MCF 10A (cell line): ENCODE data around the gene BNIP5. TPM values are rescaled to one million over a fixed set of nuclear protein-coding genes. Genes with fewer than 3 reads are reported as not detected.
A peak's percentile ranks its signal among the peaks of the same experiment; 100 is the strongest.

Experiments used
- BruUV-seq: library from RNA; stranded (reverse); fragments of 400-500 nt; replicated peaks from 2 replicates; lab custom pipeline; 2021; lab: Mats Ljungman, UMichigan
- CTCF ChIA-PET: fragments of 300-600 bp; sonication (Branson Sonifier 250); formaldehyde crosslinking; extraction: SDS; loops from one replicate; lab custom pipeline; 2021; ENCODE audit warnings: antibody characterized with exemption, inconsistent platforms; lab: Yijun Ruan, JAX
- POLR2A ChIA-PET: fragments of 300-600, 350-650 bp; sonication (Branson Sonifier 250); formaldehyde crosslinking; extraction: SDS; loops from one replicate; lab custom pipeline; 2020; ENCODE audit warnings: antibody characterized with exemption, inconsistent platforms; lab: Yijun Ruan, JAX
- DNase-seq: peaks from one replicate; pipeline ENCODE4 v3.0.0-alpha.2; 2018; ENCODE audit not compliant: unreplicated experiment
- H3K27ac Mint-ChIP-seq: one replicate; pipeline ENCODE4 v1.8.0; 2022; ENCODE audit warnings: mild to moderate bottlenecking, low read depth, mixed read lengths; ENCODE audit not compliant: unreplicated experiment
- H3K27me3 Mint-ChIP-seq: one replicate; pipeline ENCODE4 v1.8.0; 2022; ENCODE audit warnings: mixed read lengths; ENCODE audit not compliant: insufficient read depth, unreplicated experiment
- H3K36me3 Mint-ChIP-seq: one replicate; pipeline ENCODE4 v1.8.0; 2022; ENCODE audit warnings: mild to moderate bottlenecking, moderate library complexity, mixed read lengths; ENCODE audit not compliant: insufficient read depth, unreplicated experiment
- H3K4me1 Mint-ChIP-seq: one replicate; pipeline ENCODE4 v1.8.0; 2022; ENCODE audit warnings: mixed read lengths; ENCODE audit not compliant: insufficient read depth, unreplicated experiment
- H3K4me3 Mint-ChIP-seq: one replicate; pipeline ENCODE4 v1.8.0; 2022; ENCODE audit warnings: mild to moderate bottlenecking, moderate library complexity, mixed read lengths; ENCODE audit not compliant: unreplicated experiment
- H3K9me3 Mint-ChIP-seq: one replicate; pipeline ENCODE4 v1.8.0; 2022; ENCODE audit warnings: mixed read lengths; ENCODE audit not compliant: unreplicated experiment
- intact Hi-C: fragments of 100-400 bp; cut with micrococcal nuclease; formaldehyde crosslinking; loops from 2 replicates; pipeline ENCODE4 v1.14.1; 2022
- total RNA-seq: library from RNA; stranded (reverse); gene quantifications from 2 replicates; pipeline ENCODE4 v1.2.3, GENCODE V29; 2022
- TF ChIP-seq, protein P1 (sequence below): fragments of 200-600 bp; IDR thresholded peaks from one replicate; pipeline ENCODE4 v1.8.0; 2022; ENCODE audit warnings: antibody characterized with exemption, mild to moderate bottlenecking; ENCODE audit not compliant: unreplicated experiment

Gene BNIP5
- total RNA-seq, 1 experiment from 2014 or later = not detected

DNA sequence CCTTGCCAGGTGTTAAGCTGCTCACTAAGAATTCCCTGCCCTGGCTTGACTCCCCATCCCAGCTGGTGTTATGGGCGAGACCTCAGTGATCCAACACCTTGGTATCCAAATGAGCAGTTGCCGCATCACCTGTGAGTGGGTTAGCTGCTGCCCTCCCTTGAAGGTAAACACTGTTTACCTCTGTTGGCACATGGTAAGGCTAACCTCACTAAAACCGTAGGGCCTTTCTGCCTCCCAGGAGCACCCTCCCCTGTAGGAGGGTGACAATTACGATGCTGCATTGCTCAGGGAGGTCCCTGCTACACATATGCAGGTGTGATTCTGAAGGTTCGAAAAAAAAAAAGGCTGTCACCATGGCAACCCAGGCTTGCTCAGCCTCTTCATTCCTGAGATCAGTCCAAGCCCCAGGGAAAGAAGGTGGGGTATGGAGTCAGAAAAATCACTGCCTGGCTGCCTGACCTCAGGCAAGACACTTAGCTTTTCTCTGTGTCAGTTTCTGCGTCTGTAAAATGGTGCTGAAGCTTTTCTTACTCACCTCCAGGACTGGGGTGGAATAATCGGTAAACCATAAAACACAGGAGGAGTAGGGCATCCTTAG is 47.3 kb downstream of the BNIP5 start:
- H3K36me3 Mint-ChIP-seq = no peaks in the 10 kb centered on the region
- H3K27me3 Mint-ChIP-seq = peaks cover 15% of the 10 kb centered on the region
- TF ChIP-seq, protein P1, sequence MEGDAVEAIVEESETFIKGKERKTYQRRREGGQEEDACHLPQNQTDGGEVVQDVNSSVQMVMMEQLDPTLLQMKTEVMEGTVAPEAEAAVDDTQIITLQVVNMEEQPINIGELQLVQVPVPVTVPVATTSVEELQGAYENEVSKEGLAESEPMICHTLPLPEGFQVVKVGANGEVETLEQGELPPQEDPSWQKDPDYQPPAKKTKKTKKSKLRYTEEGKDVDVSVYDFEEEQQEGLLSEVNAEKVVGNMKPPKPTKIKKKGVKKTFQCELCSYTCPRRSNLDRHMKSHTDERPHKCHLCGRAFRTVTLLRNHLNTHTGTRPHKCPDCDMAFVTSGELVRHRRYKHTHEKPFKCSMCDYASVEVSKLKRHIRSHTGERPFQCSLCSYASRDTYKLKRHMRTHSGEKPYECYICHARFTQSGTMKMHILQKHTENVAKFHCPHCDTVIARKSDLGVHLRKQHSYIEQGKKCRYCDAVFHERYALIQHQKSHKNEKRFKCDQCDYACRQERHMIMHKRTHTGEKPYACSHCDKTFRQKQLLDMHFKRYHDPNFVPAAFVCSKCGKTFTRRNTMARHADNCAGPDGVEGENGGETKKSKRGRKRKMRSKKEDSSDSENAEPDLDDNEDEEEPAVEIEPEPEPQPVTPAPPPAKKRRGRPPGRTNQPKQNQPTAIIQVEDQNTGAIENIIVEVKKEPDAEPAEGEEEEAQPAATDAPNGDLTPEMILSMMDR = no peak
- intact Hi-C loops = no loop called here
- no TSS peak for BruUV-seq
- POLR2A ChIA-PET = interaction anchor here (0.7 to 2.0 kb wide), 2 partner anchors 10 to 393 kb away, joined by 3 to 10 read pairs; no protein-coding TSS in a partner anchor
- H3K4me3 Mint-ChIP-seq = no peak overlapping the region
- CTCF ChIA-PET = interaction anchor here (0.6 to 2.4 kb wide), 5 partner anchors 11 to 162 kb away, joined by 3 to 16 read pairs (median 4); no protein-coding TSS in a partner anchor
- H3K9me3 Mint-ChIP-seq = no peaks in the 10 kb centered on the region
- H3K27ac Mint-ChIP-seq = no peak overlapping the region
- peak; percentile 40 for DNase-seq
- H3K4me1 Mint-ChIP-seq = peaks cover 24% of the 10 kb centered on the region

GRCh38 chr6:36286858-36287257 is 49.8 kb downstream of the BNIP5 start:
- no peak for DNase-seq
- peaks cover 39% of the 10 kb centered on the region for H3K27me3 Mint-ChIP-seq
- no peak overlapping the region for H3K4me3 Mint-ChIP-seq
- no TSS peak for BruUV-seq
- ChIA-PET CTCF (interaction anchor here (0.6 to 2.3 kb wide), 5 partner anchors 16 to 470 kb away, joined by 3 to 13 read pairs (median 4); no protein-coding TSS in a partner anchor), POLR2A (no interaction called here)
- TF ChIP-seq, protein P1 = no peak
- intact Hi-C loops = no loop called here
- peaks cover 24% of the 10 kb centered on the region for H3K4me1 Mint-ChIP-seq
- H3K9me3 Mint-ChIP-seq = no peaks in the 10 kb centered on the region
- no peak overlapping the region for H3K27ac Mint-ChIP-seq
- H3K36me3 Mint-ChIP-seq = no peaks in the 10 kb centered on the region

DNA sequence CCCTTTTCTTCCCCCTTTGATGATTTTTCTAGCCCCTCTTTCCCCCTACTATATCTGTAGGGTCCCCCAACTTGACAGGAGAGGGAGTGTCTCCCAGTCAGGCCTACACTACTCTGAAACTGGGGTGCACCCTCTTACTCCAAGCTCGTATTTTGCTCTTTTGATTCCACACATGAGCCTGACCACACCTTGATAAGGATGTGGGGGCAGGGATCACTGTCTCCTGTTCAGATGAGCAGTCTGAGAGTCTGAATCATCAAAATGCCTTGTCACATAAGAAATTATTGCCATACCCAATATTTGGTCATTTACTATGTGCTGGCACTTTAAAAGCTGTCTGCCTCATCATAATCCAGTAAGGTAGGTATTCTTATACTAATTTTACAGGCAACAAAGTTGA is 50.9 kb downstream of the BNIP5 start:
- CTCF ChIA-PET = interaction anchor here (0.6 to 1.0 kb wide), 2 partner anchors 74 to 75 kb away, joined by 3 to 4 read pairs; no protein-coding TSS in a partner anchor

GRCh38 chr6:36285187-36285671 is 51.5 kb downstream of the BNIP5 start:
- peaks cover 54% of the 10 kb centered on the region for H3K27me3 Mint-ChIP-seq
- TF ChIP-seq, protein P1 = no peak
- H3K9me3 Mint-ChIP-seq = no peaks in the 10 kb centered on the region
- H3K4me3 Mint-ChIP-seq = no peak overlapping the region
- H3K36me3 Mint-ChIP-seq = no peaks in the 10 kb centered on the region
- no peak for DNase-seq
- BruUV-seq = no TSS peak
- ChIA-PET CTCF (interaction anchor here (1.0 kb wide), 1 partner anchor 76 kb away, joined by 3 read pairs; no protein-coding TSS in a partner anchor), POLR2A (interaction anchor here (0.9 kb wide), 1 partner anchor 42 kb away, joined by 4 read pairs; no protein-coding TSS in a partner anchor)
- peaks cover 10% of the 10 kb centered on the region for H3K4me1 Mint-ChIP-seq
- no peak overlapping the region for H3K27ac Mint-ChIP-seq
- intact Hi-C loops = no loop called here

More for the DNA sequence above, 50.9 kb downstream of the BNIP5 start:
- Mint-ChIP-seq H3K9me3 (no peaks in the 10 kb centered on the region), H3K27ac (no peak overlapping the region), H3K4me1 (peaks cover 16% of the 10 kb centered on the region), H3K27me3 (peaks cover 50% of the 10 kb centered on the region), H3K36me3 (no peaks in the 10 kb centered on the region), H3K4me3 (no peak overlapping the region)
- TF ChIP-seq, protein P1 = no peak
- intact Hi-C loops = no loop called here
- no peak for DNase-seq
- no TSS peak for BruUV-seq
- POLR2A ChIA-PET = interaction anchor here (0.9 kb wide), 2 partner anchors 9 to 43 kb away, joined by 3 to 4 read pairs; no protein-coding TSS in a partner anchor
